GM12878 (cell line): ENCODE results near the gene EDNRA. TPM values are rescaled to one million over a fixed set of nuclear protein-coding genes. Genes with fewer than 3 reads are reported as not detected.

Experiments
- ATAC-seq: fragments of 200-7000 bp; cut with Tn5 transposase; 3 replicates; pipeline ENCODE4 v1.9.1; 2020; ENCODE audit warnings: mild to moderate bottlenecking, moderate library complexity
- BruUV-seq: library from RNA; stranded (reverse); fragments of 400-500 nt; replicated peaks from 2 replicates; lab custom pipeline; 2021; lab: Mats Ljungman, UMichigan
- CTCF ChIA-PET: fragments of 300-600 bp; sonication (Branson Sonifier 250); formaldehyde crosslinking; extraction: SDS; loops from one replicate; lab custom pipeline; 2021; ENCODE audit warnings: inconsistent platforms; lab: Yijun Ruan, JAX
- POLR2A ChIA-PET: fragments of 350-600 bp; formaldehyde crosslinking; extraction: SDS; loops from one replicate; lab custom pipeline; 2021; ENCODE audit warnings: inconsistent platforms; lab: Charles Lee
- RAD21 ChIA-PET: fragments of 300-600 bp; sonication (Branson Sonifier 250); formaldehyde crosslinking; loops from one replicate; lab custom pipeline; 2023; ENCODE audit warnings: antibody characterized with exemption; ENCODE audit not compliant: unreplicated experiment; lab: Charles Lee
- SMC1A ChIA-PET: fragments of 300-600 bp; sonication (Branson Sonifier 250); formaldehyde crosslinking; loops from one replicate; lab custom pipeline; 2023; ENCODE audit not compliant: unreplicated experiment, uncharacterized antibody; lab: Charles Lee
- DNase-seq: peaks from one replicate; pipeline ENCODE4 v3.0.0-alpha.2; 2011; ENCODE audit warnings: low read depth, low spot score
- FAIRE-seq: peaks from 3 replicates; lab custom pipeline; 2011; peaks lifted over from hg19 to GRCh38; lab: Jason Lieb, UNC
- H2AFZ ChIP-seq: 2 replicates; pipeline ENCODE4 v1.6.0; 2011; ENCODE audit warnings: low read depth, low read length, control low read depth; ENCODE audit not compliant: control insufficient read depth
- H3K27ac ChIP-seq: 2 replicates; pipeline ENCODE4 v1.5.1; 2011; ENCODE audit warnings: control low read depth; ENCODE audit not compliant: control insufficient read depth, insufficient read depth
- H3K27me3 ChIP-seq, 2 experiments: replicated peaks in 1 of 2; 2 replicates each; pipeline versions ENCODE4 v1.6.0 to v1.6.1; 2011; ENCODE audit warnings: low read length in 1 of 2; ENCODE audit not compliant: control insufficient read depth in 2 of 2, insufficient read depth in 2 of 2
- H3K36me3 ChIP-seq, 2 experiments: 2 replicates each; pipeline ENCODE4 v1.5.1; 2011; ENCODE audit warnings: low read length in 1 of 2; ENCODE audit not compliant: control insufficient read depth in 2 of 2, insufficient read depth in 2 of 2
- H3K4me1 ChIP-seq: 2 replicates; pipeline ENCODE4 v1.6.1; 2011; ENCODE audit warnings: mild to moderate bottlenecking, low read length, moderate library complexity, mixed read lengths; ENCODE audit not compliant: control insufficient read depth, insufficient read depth
- H3K4me2 ChIP-seq: 2 replicates; pipeline ENCODE4 v1.6.0; 2011; ENCODE audit warnings: control low read depth; ENCODE audit not compliant: control insufficient read depth, insufficient read depth
- H3K4me3 ChIP-seq: fragments of 200-600 bp; sonication (generic); 2 replicates; pipeline ENCODE4 v1.5.1; 2016
- H3K79me2 ChIP-seq: 2 replicates; pipeline ENCODE4 v1.6.0; 2011; ENCODE audit warnings: low read length; ENCODE audit not compliant: control insufficient read depth, insufficient read depth
- H3K9ac ChIP-seq: 2 replicates; pipeline ENCODE4 v1.8.0; 2011; ENCODE audit warnings: low read length, control low read depth, mixed read lengths; ENCODE audit not compliant: control insufficient read depth, insufficient read depth
- H3K9me3 ChIP-seq: replicated peaks from 3 replicates; pipeline ENCODE4 v1.5.1; 2011; ENCODE audit warnings: mild to moderate bottlenecking, low read length; ENCODE audit not compliant: control insufficient read depth, insufficient read depth
- H4K20me1 ChIP-seq: 2 replicates; pipeline ENCODE4 v1.6.0; 2011; ENCODE audit not compliant: control insufficient read depth, insufficient read depth
- BACH1 ChIP-seq: fragments of 450-650 bp; IDR thresholded peaks from 2 replicates; pipeline ENCODE4 v1.6.1; 2017; ENCODE audit warnings: mild to moderate bottlenecking, borderline replicate concordance
- CHD1 ChIP-seq: IDR thresholded peaks from 2 replicates; pipeline ENCODE4 v1.6.1; 2012; ENCODE audit warnings: low read depth, low read length, improper control_type of control experiment
- GABPA ChIP-seq: IDR thresholded peaks from 2 replicates; pipeline ENCODE4 v1.6.1; 2014; ENCODE audit warnings: antibody characterized with exemption, low read depth, mild to moderate bottlenecking, inconsistent platforms
- GATAD2B ChIP-seq: fragments of 450-650 bp; conservative IDR thresholded peaks from 2 replicates; pipeline ENCODE4 v1.6.1; 2017; ENCODE audit warnings: low read depth, mild to moderate bottlenecking, moderate library complexity
- IKZF2 ChIP-seq, 2 experiments: fragments of 450-650 bp; IDR thresholded peaks; 2 replicates each; pipeline ENCODE4 v1.6.1; 2017; ENCODE audit warnings: mild to moderate bottlenecking in 2 of 2, moderate library complexity in 2 of 2
- KDM1A ChIP-seq: fragments of 200-600 bp; sonication (generic); IDR thresholded peaks from 2 replicates; pipeline ENCODE4 v1.6.1; 2016; ENCODE audit warnings: borderline replicate concordance
- LARP7 ChIP-seq: fragments of 450-650 bp; IDR thresholded peaks from 2 replicates; pipeline ENCODE4 v1.6.1; 2017; ENCODE audit warnings: mild to moderate bottlenecking
- MYC ChIP-seq: IDR thresholded peaks from 2 replicates; pipeline ENCODE4 v1.6.1; 2011; ENCODE audit warnings: mild to moderate bottlenecking, low read length, moderate library complexity, inconsistent platforms; ENCODE audit not compliant: insufficient read depth, insufficient replicate concordance, insufficient read length, severe bottlenecking
- SMARCA5 ChIP-seq: fragments of 450-650 bp; IDR thresholded peaks from 2 replicates; pipeline ENCODE4 v1.6.1; 2017; ENCODE audit warnings: mild to moderate bottlenecking
- SPI1 ChIP-seq: IDR thresholded peaks from 2 replicates; pipeline ENCODE4 v1.6.1; 2011; ENCODE audit warnings: low read depth, mild to moderate bottlenecking, low read length, moderate library complexity, borderline replicate concordance; ENCODE audit not compliant: insufficient read depth
- SUPT20H ChIP-seq: IDR thresholded peaks from 2 replicates; pipeline ENCODE4 v1.6.1; 2011; ENCODE audit warnings: low read depth, mild to moderate bottlenecking, low read length, moderate library complexity, borderline replicate concordance; ENCODE audit not compliant: control insufficient read depth
- TCF12 ChIP-seq: IDR thresholded peaks from 2 replicates; pipeline ENCODE4 v1.6.1; 2011; ENCODE audit warnings: low read depth, mild to moderate bottlenecking, low read length
- ZNF274 ChIP-seq: IDR thresholded peaks from one replicate; pipeline ENCODE4 v1.8.0; 2011; ENCODE audit not compliant: insufficient read length, insufficient read depth
- WGBS: methylation state at CpG from one replicate; pipeline ENCODE4 v1.1.6; 2016; ENCODE audit warnings: low lambda C conversion rate; ENCODE audit not compliant: insufficient replicate concordance, insufficient coverage; ENCODE audit errors: missing lambda C conversion rate; 5-methylcytosine and 5-hydroxymethylcytosine counted together
- in situ Hi-C: fragments of 300-500 bp; cut with MboI; formaldehyde crosslinking; loops from 9 replicates; pipeline ENCODE4 v1.14.3; 2018; ENCODE audit warnings: mixed read lengths
- intact Hi-C: fragments of 100-400 bp; cut with micrococcal nuclease; formaldehyde crosslinking; loops from one replicate; pipeline ENCODE4 v1.14.2; 2022; ENCODE audit not compliant: unreplicated experiment
- polyA plus RNA-seq, 11 experiments: library from polyadenylated mRNA; depleted of rRNA in 4 of 11; unstranded in 6 of 11; stranded (reverse) in 5 of 11; fragments of >200 nt; fragmentation: Nextera tagmentation in 4 of 11; fragmentation: Illumina TruSeq in 1 of 11; extraction: Ambion mirVana in 4 of 11; extraction: Trizol in 1 of 11; gene quantifications; 1 replicate in 1 of 11; 2 replicates in 10 of 11; pipeline versions ENCODE4 v1.2.1 to v1.2.3, GENCODE V29; 2011 to 2016; ENCODE audit warnings: inconsistent platforms in 2 of 11, missing spikeins in 2 of 11, low read depth in 1 of 11
- total RNA-seq, 4 experiments: library from RNA; depleted of rRNA in 3 of 4; stranded (reverse); fragments of >200 nt in 3 of 4; fragmentation: Illumina TruSeq in 1 of 4; extraction: Trizol in 1 of 4; gene quantifications; 2 replicates each; pipeline versions ENCODE4 v1.2.1 to v1.2.3, GENCODE V29; 2013 to 2021
- TF ChIP-seq, protein P1 (sequence below): IDR thresholded peaks from 2 replicates; pipeline ENCODE4 v1.6.1; 2012; ENCODE audit warnings: low read length, inconsistent platforms

EDNRA gene
- total and polyA plus RNA-seq, 10 of the 15 experiments (the other 5 are each of a cell fraction or from before 2014, with no cell fraction given): 0.01 to 0.32 (median 0.13) TPM

GRCh38 chr4:147516133-147516532 lies 35.2 kb downstream of the EDNRA start:
- no peaks in the 10 kb centered on the region for H3K4me1 ChIP-seq
- TF ChIP-seq CHD1: no peak
- no peak for TF ChIP-seq TCF12
- TF ChIP-seq SPI1: peak; percentile 71
- TF ChIP-seq, all 136 proteins: peak for 1
- ChIA-PET RAD21 (interaction anchor here (1.3 to 1.5 kb wide), 2 partner anchors 71 to 73 kb away, joined by 4 to 6 read pairs; no protein-coding TSS in a partner anchor), POLR2A (no interaction called here), CTCF (interaction anchor here (1.5 to 4.2 kb wide), 2 partner anchors 74 to 349 kb away, joined by 13 to 92 read pairs; no protein-coding TSS in a partner anchor), SMC1A (interaction anchor here (1.1 to 1.8 kb wide), 3 partner anchors 71 to 351 kb away, joined by 7 to 9 read pairs (median 7); no protein-coding TSS in a partner anchor)
- H4K20me1 ChIP-seq: no peaks in the 10 kb centered on the region
- H3K27ac ChIP-seq: no peak overlapping the region
- DNase-seq: no peak
- H2AFZ ChIP-seq: peak overlapping the region; percentile 51; the same call in 1 of the 2 replicates
- WGBS: 5% methylated on average over 1 of the region's 1 CpG
- no peak overlapping the region for H3K9ac ChIP-seq
- H3K27me3 ChIP-seq: peaks cover 0 to 2% of the 10 kb centered on the region in 2 experiments; a peak in 1 of 4 replicates
- H3K79me2 ChIP-seq: no peaks in the 10 kb centered on the region
- no peak overlapping the region for H3K4me3 ChIP-seq
- no peak for FAIRE-seq
- H3K36me3 ChIP-seq: no peaks in the 10 kb centered on the region
- in situ Hi-C loops (loop anchor here (5.0 kb wide), 2 partner anchors 71 to 351 kb away; no protein-coding TSS in a partner anchor), intact Hi-C loops (loop anchor here (5.0 kb wide), 2 partner anchors 354 to 499 kb away; no protein-coding TSS in a partner anchor)
- BruUV-seq: no TSS peak
- H3K9me3 ChIP-seq: no peaks in the 10 kb centered on the region
- peak; percentile 14; the same call in 1 of the 3 replicates for ATAC-seq
- H3K4me2 ChIP-seq: no peak overlapping the region

DNA sequence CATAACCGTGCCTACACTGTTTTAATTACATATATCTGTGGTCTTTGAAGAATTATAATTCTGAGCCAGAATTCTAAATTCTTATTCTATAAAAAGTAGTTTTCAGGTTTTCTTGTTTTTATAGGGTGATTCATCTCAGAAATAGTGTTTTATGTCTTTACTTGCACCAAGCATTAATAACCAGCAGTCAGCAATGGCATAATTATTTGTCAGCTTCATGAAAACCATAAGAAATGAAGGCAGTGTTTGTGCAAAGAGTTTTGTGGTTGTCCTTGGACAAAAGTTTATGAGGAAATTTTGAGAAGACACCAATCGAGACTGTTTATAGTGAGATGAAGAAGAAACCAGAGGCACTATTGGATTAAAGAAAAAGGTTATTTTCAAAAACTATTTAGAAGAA lies 37.2 kb downstream of the EDNRA start:
- Histone ChIP-seq H3K4me2 (no peak overlapping the region), H3K27me3 (no peaks in the 10 kb centered on the region; a peak in 2 of 4 replicates), H3K27ac (no peak overlapping the region), H3K9ac (no peak overlapping the region), H4K20me1 (no peaks in the 10 kb centered on the region), H3K4me1 (no peaks in the 10 kb centered on the region), H3K36me3 (no peaks in the 10 kb centered on the region), H2AFZ (no peak overlapping the region), H3K79me2 (no peaks in the 10 kb centered on the region), H3K9me3 (no peaks in the 10 kb centered on the region), H3K4me3 (no peak overlapping the region)
- ATAC-seq (no peak), FAIRE-seq (no peak), DNase-seq (no peak)
- WGBS: 47% methylated on average over 2 of the region's 2 CpGs
- intact Hi-C loops (loop anchor here (2.0 to 5.0 kb wide), 3 partner anchors 349 to 501 kb away; no protein-coding TSS in a partner anchor), in situ Hi-C loops (loop anchor here (5.0 kb wide), 2 partner anchors 69 to 349 kb away; no protein-coding TSS in a partner anchor)
- ChIA-PET CTCF (interaction anchor here (0.6 to 4.2 kb wide), 28 partner anchors 8 to 1748 kb away, joined by 3 to 93 read pairs (median 4); partner anchors contain the start of gene PRMT9), SMC1A (interaction anchor here (0.6 to 2.3 kb wide), 13 partner anchors 9 to 357 kb away, joined by 3 to 47 read pairs (median 4); no protein-coding TSS in a partner anchor), RAD21 (interaction anchor here (0.7 to 2.2 kb wide), 16 partner anchors 8 to 499 kb away, joined by 3 to 49 read pairs (median 5); no protein-coding TSS in a partner anchor), POLR2A (interaction anchor here (0.6 kb wide), 1 partner anchor 925 kb away, joined by 3 read pairs; no protein-coding TSS in a partner anchor)
- no TSS peak for BruUV-seq
- TF ChIP-seq ZNF274: no peak
- no peak for TF ChIP-seq GABPA
- TF ChIP-seq, protein P1, sequence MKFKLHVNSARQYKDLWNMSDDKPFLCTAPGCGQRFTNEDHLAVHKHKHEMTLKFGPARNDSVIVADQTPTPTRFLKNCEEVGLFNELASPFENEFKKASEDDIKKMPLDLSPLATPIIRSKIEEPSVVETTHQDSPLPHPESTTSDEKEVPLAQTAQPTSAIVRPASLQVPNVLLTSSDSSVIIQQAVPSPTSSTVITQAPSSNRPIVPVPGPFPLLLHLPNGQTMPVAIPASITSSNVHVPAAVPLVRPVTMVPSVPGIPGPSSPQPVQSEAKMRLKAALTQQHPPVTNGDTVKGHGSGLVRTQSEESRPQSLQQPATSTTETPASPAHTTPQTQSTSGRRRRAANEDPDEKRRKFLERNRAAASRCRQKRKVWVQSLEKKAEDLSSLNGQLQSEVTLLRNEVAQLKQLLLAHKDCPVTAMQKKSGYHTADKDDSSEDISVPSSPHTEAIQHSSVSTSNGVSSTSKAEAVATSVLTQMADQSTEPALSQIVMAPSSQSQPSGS: no peak
- TF ChIP-seq IKZF2 (IDR thresholded peaks at IDR 0.05): no peak
- no peak for TF ChIP-seq SUPT20H
- no peak for TF ChIP-seq GATAD2B
- TF ChIP-seq SMARCA5: no peak
- TF ChIP-seq BACH1: no peak
- no peak for TF ChIP-seq MYC
- TF ChIP-seq KDM1A: no peak
- TF ChIP-seq LARP7: no peak
